Smooth muscle cell of the brain vasculature (primary cell): Measurements from ENCODE around the gene THRB.
"Not testable (repeated sequence)": the region's sequence is repeated elsewhere in the genome, so short reads cannot be mapped to it uniquely, and the experiment has no call there.

Experiments used
- DNase-seq: peaks from one replicate; pipeline ENCODE4 v3.0.0-alpha.2; 2012; ENCODE audit warnings: low read depth, low spot score

THRB gene

DNA sequence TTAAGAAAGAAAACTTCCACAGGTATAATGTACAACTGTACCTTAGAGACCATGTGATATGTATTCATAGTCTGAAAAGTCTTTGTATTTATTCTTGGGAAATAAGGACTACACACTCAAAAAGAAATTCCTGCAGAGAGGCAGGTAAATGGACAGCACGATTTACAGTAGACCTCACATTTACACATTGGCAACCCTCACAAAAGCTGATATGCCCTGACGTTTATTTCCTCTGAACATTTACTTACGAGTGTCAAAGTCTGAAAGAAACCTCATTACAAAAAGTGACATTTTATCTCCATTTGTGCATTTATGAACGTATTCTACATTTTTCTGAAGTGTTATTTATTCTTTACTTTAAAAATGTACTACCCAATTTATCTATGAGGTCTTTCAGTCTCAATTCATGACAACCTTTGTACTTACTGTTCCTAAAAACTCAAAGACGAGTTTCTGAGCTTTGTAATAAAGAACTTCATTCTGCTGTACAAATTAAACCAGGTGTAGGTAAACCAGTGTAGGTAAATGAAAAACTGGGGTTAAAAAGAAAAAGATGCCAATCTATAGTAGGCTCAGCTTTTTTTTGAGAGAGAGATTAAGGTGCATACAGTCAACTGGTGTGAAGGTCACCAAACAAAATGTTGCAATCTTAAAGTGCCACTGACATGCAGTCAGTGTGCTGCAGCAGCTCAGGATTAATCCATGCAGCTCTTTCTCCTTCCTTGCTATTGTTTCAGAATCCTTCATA, 44.3 kb downstream of the THRB start:
- DNase-seq = no peak

DNA sequence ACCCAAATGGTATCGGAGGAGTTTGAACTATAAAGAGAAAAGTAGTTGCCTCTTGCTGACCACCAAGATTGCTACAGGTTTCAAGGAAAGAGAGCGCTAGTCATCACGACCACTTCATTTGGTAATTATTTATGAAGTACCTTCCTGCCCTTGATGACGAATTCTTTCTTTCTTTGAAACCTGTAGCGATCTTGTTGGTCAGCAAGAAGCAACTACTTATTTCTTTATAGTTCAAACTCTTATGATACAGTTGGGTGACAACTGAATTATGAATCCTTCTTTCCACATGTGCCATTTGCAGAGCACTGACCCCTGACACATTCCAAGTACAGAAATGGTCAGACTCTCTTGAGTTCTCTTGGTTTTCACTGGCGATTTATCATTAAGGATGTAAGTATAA, 46.8 kb downstream of the THRB start:
- DNase-seq = no peak

DNA sequence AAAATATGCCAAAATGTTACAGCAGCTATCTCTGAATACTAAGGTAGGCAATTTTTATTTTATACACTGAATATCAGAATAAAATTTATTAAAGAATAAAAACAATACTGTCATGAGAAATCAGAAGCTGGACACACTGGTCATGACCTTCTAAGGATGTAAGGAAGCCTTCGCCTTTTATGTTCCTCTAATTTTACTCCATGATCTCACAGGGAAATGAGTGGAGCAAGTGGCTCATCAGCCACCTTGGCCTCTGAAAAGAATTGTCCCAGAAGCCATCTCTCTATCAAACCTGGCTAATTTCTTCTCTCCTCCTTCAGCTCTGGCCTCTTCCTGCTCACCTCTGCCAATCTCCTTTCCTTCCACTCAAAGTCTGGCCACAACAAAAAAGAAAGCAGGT, 48.6 kb downstream of the THRB start:
- no peak for DNase-seq

DNA sequence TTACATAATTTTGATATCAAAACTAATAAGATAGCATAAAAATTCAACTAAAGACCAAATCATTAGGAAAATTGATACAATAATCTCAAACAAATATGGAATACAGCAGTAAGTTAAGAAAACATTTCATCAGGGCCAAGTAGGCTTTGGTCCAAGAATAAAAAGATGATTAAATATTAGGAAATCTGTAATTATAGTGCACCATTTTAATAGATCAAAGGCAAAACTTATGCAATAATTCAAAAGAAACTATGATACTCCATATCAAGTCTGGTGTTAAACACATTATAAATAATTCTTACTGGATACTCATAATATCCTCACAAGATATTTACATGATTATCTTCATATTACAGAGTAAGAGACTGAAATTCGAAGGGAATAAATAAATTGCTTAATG, 51.2 kb downstream of the THRB start:
- DNase-seq = no peak

DNA sequence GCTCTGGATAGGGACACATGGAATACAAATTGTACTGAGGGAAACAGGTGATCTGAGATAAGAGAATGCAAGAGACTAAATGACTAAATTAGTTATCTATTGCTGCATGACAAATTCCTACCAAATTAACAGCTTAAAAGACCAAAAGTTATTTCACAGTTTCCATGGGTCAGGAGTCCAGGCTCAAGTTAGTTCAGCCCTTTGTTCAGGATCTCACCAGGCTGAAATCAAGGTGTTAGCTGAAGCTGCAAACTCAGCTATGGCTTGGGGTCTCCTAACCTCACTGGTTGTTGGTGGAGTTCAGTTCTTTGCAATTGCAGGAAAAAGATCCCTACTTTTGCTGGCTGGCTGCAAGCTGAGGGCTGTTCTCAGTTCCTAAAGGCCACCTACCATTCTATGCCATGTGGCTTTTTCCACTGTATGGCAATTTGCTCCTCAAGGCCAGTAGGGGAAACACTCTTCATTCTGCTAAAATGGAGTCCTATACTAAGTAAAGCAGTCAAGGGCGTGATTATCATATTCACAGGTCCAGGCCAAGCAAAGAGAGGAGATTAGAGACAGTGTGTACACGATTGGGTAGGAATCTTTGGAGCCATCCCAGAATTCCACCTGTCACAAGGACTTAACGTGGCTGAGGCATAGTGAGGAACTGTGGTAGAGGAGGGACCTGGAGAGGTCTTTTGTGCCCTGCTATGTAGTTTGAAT, 53.7 kb downstream of the THRB start:
- no peak for DNase-seq

DNA sequence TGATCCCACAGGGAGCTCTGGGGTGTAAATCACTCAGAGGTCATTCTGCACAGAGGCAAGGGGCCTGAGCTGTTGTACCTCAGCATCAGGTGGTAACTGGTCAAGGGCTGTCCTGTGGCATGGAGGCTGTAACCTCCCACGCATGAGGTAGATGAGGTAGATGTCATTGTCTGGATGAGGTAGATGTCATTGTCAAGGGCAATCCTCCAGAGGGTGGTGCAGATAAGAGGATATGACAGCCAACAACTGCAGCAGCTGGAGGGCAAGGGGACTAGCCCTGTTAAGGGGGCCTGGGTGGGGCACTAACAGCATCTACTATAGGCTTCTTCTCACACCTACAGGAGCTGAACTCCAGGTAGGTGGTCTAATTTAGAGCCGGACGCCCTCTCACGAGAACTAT, 55.6 kb downstream of the THRB start:
- no peak for DNase-seq

DNA sequence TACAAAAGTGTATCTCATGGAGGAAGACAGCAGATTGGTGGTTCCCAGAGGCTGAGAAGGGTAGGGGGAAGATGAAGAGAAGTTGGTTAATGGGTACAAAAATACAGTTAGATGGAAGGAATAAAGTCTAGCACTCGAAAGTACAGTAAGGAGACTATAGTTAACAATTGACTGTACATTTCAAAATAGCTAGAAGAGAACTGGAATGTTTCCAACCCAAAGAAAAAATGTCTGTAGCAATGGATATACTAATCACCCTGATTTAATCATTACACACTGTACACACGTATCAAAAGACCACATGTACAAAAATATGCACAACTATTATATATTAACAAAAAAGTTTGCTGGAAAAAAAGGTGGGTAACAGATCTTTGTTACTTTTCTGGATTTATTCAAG, 57.3 kb downstream of the THRB start:
- no peak for DNase-seq

DNA sequence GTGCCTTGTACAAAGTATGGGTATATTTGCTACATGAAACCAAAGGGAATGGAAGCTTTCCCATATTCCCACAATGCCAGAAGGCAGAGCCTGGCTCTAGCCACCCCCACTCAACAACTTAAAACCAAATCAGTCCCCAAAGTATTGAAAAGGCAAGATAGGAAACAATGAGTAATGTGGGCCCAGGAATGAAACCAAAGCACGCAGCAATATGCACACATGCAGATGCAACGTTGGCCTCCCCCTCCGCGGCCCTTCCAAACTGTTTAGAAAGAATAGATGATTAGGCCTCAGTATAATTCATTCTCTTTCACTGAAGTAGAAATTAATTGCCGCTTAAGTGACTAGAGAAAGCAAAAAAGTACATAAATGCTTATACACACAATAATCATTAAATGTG, 59.1 kb downstream of the THRB start:
- no peak for DNase-seq

DNA sequence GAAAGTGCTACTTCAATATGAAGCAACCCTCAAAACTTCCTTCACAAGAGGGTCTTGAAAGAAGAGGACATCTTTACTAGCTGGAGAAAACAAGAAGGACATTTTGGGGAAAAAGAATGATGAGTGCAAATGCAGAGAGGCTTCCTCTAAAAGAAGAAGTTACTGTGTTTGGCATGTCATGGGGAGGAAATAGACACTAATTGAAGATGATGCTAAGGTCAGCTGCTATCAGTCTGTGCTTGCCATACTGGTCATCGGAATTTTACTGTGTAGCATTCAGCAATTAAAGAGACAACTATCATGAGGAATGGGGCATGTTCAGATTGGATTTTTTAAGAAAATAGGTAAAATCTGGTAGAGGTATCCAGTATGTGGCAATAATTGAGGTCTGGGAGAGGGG, 60.0 kb downstream of the THRB start:
- DNase-seq = no peak

DNA sequence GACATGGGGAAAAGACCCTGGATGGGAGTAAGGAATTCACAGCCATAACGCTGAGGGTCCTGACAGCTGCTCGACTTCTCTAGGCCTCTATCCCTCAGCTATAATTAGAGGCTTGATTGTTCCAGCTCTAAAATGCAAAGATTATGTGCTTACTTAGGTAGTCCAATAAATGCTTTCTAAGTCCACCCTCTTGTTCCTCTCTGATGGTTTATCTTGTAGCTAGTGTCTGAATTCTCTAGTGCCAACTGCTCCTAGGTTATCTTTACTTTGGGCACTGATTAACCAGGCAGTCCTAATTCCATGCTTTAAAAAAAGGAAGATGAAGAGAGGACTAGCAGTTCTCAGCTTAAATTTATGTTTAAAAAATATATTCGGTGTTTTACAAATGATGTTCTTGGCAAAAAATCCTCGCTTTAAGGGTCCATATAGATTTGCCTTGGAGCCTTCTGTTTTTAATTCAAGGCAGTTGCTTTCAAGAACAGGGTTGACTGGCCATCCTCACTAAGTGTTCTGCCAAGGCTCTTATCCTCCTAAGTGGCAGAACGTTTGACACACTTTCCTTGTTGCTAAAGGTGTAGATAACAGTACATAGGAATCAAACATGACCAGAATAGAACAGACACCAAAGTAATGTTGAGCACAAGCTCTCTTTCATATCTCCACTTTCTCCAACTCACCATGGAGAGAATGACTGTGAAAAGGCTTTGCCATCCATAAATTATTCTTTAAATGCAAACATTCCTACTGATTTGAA, 60.6 kb downstream of the THRB start:
- no peak for DNase-seq

DNA sequence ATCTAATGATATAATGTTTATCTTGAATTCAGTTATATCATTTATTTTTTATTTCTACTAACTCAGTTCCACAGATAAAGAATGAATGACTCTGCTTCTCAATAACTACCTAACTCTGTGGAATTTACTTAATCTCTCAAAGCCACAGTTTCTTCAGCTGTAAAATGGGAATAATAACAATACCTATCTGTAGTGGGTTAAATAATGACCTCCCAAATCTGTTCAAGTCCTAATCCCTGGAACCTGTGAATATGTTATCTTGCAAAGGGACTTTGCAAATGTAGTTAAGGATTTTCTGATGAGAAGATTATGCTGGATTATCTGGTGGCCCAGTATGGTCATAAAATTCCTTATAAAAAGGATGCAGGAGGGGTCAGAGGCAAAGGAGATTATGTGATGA, 61.7 kb downstream of the THRB start:
- no peak for DNase-seq

DNA sequence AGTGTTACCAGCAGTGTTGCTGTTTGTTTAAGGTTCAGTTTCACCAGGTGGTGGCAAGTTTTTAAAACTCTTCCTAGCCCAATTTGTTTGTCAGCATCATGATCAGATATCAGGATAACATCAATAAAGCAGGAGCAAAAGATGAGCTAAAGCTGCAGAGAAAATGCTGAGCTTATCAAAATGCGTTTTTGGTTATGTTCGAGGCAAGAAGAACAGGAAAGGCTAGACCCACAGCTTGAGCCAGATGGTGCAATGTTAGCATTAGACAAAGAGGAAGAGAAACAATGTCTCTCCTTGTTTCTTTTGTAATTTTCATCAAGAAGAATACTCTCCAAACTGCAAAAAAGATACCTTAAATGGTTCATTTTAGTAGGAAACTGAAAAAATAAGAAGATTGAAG, 66.2 kb downstream of the THRB start:
- DNase-seq = no peak

DNA sequence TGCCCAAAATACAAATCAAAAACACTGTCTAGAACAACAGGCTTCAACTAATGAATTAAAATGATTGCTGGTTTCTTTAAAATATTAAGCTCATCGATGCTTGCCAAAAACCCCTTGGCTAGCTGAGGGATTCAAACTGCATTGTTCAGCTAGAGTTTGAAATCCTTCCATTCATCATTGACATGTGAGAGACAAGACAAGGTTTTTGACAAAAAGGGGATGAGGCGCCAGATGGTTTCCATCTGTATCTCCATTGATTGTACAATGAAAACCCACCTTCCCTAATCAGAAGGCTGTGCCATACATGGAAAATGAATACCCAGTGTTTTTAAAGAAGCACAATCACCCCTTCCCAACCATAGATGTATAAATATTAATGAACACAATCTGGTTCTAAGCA, 67.8 kb downstream of the THRB start:
- DNase-seq = no peak

DNA sequence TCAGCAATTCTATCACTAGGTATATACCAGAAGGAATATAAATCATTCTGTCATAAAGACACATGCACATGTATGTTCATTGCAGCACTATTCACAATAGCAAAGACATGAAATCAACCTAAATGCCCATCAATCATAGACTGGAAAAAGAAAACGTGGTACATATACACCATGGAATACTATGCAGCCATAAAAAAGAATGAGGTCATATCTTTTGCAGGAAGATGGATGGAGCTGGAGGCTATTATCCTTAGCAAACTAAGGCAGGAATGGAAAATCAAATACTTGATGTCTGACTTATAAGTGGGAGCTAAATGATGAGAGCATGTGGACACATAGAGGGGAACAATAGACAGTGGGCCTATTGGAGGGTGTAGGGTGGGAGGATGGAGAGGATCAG, 73.8 kb downstream of the THRB start:
- not testable (repeated sequence) for DNase-seq

DNA sequence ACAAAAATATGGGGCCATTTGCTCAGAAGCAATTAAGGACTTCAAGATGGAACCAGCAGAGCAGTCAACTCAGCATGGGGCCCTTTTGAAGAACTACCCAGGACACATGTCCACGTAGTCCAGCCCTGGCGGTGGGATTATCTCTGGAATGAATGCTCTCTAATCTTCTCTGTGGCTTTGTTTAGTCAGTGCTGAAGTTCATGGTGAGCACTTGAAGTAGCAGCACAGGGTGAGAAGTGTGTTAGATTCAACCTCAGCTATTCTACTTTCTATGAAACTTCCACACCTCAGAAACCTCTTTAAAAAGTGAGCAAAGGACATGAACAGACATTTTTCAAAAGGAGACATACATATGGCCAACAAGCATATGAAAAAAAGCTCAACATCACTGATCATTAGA, 74.4 kb downstream of the THRB start:
- DNase-seq = no peak

DNA sequence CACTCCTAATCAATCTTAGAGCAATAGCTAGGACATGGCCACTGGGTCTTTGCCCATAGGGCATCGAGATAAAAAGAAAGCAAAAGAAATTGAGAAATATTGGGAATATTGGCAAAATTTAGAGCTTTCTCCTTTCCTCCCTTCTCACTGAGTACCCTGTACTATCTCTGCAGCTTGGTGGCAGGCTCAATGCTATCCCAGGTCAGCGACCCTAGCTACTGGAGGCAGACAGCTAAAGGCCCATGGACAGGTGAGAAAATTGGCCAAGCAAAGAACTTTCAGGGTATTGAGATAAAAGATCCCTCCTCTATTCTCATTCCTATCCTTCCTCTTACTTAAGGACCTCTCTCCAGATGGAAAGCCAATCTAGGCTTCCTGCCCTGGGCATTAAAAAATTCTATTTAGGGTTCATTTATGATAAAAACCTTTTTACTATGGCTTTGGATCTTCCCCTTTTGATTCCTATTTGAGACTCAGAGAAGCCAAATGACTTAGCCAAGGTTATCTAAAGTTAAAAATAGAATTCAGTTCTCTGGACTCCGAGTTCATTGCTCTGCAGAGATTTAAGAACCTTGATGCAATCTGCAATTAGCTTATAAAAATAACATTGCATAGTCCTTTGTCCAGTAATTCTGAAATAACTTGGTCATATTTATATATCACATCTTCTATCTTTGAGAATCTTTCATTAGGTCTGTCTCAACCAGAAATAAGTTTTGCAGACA, 75.4 kb downstream of the THRB start:
- DNase-seq = no peak

DNA sequence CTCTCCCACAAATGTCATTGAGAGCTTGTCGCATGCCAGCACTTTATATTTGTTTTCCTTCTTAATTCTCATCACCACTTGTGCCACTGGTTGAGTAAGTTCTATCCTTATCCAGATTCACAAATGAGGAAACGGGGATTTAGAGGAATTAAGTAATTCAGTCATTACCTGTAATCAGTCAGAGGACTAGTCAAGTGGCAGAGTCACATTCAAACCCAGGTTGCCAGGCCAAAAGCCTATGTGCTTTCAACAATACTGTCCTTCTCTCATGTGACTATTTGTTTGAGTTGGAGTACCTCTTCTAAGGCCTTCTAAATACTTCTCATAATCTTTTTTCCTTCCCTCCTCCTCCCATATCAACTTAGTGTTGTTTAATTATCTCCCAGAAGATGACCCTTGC, 76.9 kb downstream of the THRB start:
- no peak for DNase-seq

DNA sequence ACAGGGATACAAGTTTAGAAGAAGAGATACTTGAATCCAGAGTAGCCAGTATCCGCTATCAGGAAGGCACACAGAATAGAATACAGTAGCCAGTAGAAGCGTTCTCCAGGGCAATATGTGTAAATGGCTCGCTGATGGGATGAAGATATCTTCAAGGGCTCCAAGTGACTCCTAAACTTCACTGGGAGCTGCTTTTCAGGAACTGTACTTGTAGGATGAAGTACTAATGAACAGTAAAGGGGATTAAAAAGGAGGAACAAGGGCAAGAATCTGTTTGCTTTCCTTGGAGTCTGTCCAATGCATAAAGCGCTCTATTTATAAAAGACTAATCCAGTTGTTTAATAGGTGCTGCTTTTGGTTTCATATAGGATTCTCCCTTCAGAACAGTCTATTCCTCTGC, 78.4 kb downstream of the THRB start:
- DNase-seq = no peak

DNA sequence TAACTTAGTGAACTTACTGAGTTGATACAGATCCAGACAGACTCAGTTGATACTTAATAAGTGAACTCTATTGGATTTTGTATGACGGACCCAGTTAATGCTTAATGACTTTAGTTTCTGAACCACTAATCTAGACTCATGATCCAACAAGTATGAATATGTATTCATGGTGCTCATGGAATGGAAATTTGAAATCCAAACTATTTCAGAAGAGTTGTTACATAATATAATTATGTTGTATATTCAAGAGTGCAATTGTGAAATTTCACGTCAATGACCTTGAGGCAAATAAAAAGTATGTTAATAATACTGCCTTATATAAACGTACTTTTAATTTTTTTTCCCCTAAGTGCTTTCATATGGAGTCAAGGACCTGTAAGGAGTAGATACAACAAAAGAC, 78.8 kb downstream of the THRB start:
- DNase-seq = no peak

DNA sequence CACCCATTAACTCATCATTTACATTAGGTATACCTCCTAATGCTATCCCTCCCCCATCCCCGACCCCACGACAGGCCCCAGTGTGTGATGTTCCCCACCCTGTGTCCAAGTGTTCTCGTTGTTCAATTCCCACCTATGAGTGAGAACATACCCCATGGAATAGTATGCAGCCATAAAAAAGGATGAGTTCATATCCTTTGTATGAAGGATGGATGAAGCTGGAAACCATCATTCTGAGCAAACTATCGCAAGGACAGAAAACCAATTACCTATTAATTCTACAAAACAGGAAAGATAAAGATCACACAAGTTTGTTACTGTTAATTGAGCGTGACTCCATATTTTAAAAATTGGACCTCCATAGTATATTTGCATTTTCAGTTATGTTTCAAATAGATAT, 81.0 kb downstream of the THRB start:
- not testable (repeated sequence) for DNase-seq

DNA sequence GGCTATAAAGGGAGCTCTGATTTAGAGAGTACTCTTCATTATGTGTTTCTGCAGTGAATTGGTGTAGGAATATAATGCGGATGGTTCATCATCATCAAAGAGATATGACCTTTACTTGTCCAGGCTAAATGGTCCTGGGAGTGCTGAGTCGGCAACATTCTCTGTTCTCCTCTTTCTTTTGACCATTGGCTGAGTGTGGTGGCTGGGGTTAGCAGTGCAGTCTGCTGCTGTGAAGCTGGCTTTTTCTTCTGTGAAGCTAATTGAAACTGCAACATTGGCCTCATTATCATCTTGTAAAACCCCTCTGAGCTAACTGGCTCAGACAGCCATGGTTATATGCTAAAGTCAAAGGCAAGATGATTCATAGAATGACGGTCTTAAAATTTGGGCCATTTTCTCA, 83.8 kb downstream of the THRB start:
- DNase-seq = no peak

DNA sequence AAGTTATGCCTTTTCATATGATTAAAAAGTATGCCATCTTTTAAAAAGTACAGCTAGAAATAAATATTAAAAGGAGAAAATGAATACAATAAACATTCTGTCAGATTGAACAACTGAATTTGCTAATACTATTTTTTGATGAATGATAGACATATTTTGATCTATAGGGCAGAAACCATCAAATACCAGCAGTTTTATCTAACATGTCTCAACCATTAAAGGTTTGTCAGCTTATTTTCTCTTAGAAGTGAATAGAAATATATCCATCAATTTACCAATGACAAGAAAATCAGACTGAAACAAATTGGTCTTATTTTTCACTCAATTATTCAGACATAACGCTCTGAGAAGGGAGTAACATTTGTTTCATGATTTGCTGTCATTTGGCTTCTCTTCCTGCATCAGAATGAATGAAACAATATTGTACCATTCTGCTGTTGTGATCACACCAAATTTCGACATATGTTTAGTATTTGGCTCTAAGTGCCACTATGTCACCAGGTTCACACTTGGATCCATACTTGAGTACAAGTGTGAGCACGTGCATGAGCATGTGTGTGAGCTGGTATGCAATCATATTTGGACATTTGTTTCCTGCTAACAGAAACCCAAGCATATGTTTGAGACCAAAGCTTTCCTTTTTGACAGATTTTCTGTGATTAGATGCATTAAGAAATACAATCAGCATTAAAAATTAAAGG, 86.5 kb downstream of the THRB start:
- no peak for DNase-seq
